K562 (cell line): Measurements from ENCODE around the gene AP3M1. TPM values are rescaled to one million over a fixed set of nuclear protein-coding genes. Genes with fewer than 3 reads are reported as not detected.

Experiments
- ARID1B ChIP-seq: fragments of 450-650 bp; IDR thresholded peaks from 2 replicates; pipeline ENCODE4 v1.6.1; 2016; ENCODE audit warnings: antibody characterized with exemption, mild to moderate bottlenecking, inconsistent platforms
- DPF2 ChIP-seq: fragments of 450-650 bp; IDR thresholded peaks from 2 replicates; pipeline ENCODE4 v1.6.1; 2016
- E2F8 ChIP-seq: fragments of 450-650 bp; IDR thresholded peaks from 2 replicates; pipeline ENCODE4 v1.7.1; 2018; ENCODE audit warnings: mild to moderate bottlenecking, low read depth; ENCODE audit not compliant: partially characterized antibody
- EGR1 ChIP-seq: fragments of 450-650 bp; conservative IDR thresholded peaks from 2 replicates; pipeline ENCODE4 v1.6.1; 2017; ENCODE audit warnings: mild to moderate bottlenecking
- HMBOX1 ChIP-seq: sonication (generic); IDR thresholded peaks from 2 replicates; pipeline ENCODE4 v1.6.1; 2016
- HSF4 ChIP-seq: fragments of 250-450 bp; sonication (Bioruptor Pico); IDR thresholded peaks from 2 replicates; pipeline ENCODE4 v2.1.2; 2022; ENCODE audit warnings: mild to moderate bottlenecking, moderate library complexity, borderline replicate concordance
- NFIX ChIP-seq: fragments of 250-450 bp; sonication (Bioruptor Pico); IDR thresholded peaks from 2 replicates; pipeline ENCODE4 v1.4.0; 2020; ENCODE audit warnings: low read depth, mild to moderate bottlenecking, moderate library complexity
- NR2F6 ChIP-seq: fragments of 450-650 bp; formaldehyde crosslinking; IDR thresholded peaks from 2 replicates; pipeline ENCODE4 v1.4.0; 2020; ENCODE audit warnings: mild to moderate bottlenecking
- NRF1 ChIP-seq, 2 experiments: fragments of 450-650 bp; IDR thresholded peaks in 1 of 2; conservative IDR thresholded peaks in 1 of 2; 2 replicates each; pipeline ENCODE4 v1.6.1; 2014; ENCODE audit warnings: mild to moderate bottlenecking in 2 of 2
- PHF8 ChIP-seq: fragments of 200-600 bp; sonication (generic); IDR thresholded peaks from 2 replicates; pipeline ENCODE4 v1.6.1; 2012; ENCODE audit warnings: mixed run types, mild to moderate bottlenecking, inconsistent platforms, low read length, moderate library complexity, borderline replicate concordance
- RBM14 ChIP-seq: fragments of 200-400 bp; formaldehyde crosslinking; IDR thresholded peaks from 2 replicates; pipeline ENCODE4 v1.6.1; 2018; ENCODE audit warnings: low read depth, mild to moderate bottlenecking, low read length, moderate library complexity, borderline replicate concordance; ENCODE audit not compliant: insufficient read depth
- THAP7 ChIP-seq: fragments of 250-450 bp; sonication (Bioruptor Pico); IDR thresholded peaks from 2 replicates; pipeline ENCODE4 v1.5.0; 2021
- ZNF3 ChIP-seq: fragments of 250-450 bp; sonication (Bioruptor Pico); IDR thresholded peaks from 2 replicates; pipeline ENCODE4 v1.5.0; 2021; ENCODE audit warnings: mild to moderate bottlenecking, moderate library complexity
- ZNF766 ChIP-seq: fragments of 200-800 bp; sonication (Bioruptor generic); conservative IDR thresholded peaks from 2 replicates; pipeline ENCODE4 v1.6.1; 2016; ENCODE audit warnings: missing genetic modification characterization, missing compliant biosample characterization
- ZSCAN32 ChIP-seq: fragments of 450-650 bp; formaldehyde crosslinking; IDR thresholded peaks from 2 replicates; pipeline ENCODE4 v1.4.0; 2020; ENCODE audit warnings: mild to moderate bottlenecking, moderate library complexity
- polyA plus RNA-seq, 8 experiments: library from polyadenylated mRNA; depleted of rRNA in 4 of 8; stranded (reverse) in 5 of 8; unstranded in 3 of 8; fragments of >200 nt; fragmentation: Nextera tagmentation in 2 of 8; fragmentation: Illumina TruSeq in 1 of 8; extraction: Ambion mirVana in 2 of 8; extraction: Trizol in 1 of 8; gene quantifications; 2 replicates each; pipeline versions ENCODE4 v1.2.1 to v1.2.3, GENCODE V29; 2011 to 2014; ENCODE audit warnings: inconsistent platforms in 1 of 8, missing spikeins in 1 of 8
- total RNA-seq, 7 experiments: library from RNA; depleted of rRNA in 6 of 7; stranded (reverse); fragments of >200 nt in 6 of 7; fragmentation: Illumina TruSeq in 2 of 7; extraction: Trizol in 2 of 7; gene quantifications; 2 replicates each; pipeline versions ENCODE4 v1.2.1 to v1.2.3, GENCODE V29; 2011 to 2021; ENCODE audit warnings: low replicate concordance in 1 of 7
- TF ChIP-seq, protein P1 (sequence below): fragments of 250-450 bp; sonication (Bioruptor Pico); IDR thresholded peaks from 2 replicates; pipeline ENCODE4 v1.8.0; 2022; ENCODE audit warnings: inconsistent platforms
- TF ChIP-seq, protein P2 (sequence below): sonication (generic); formaldehyde crosslinking; IDR thresholded peaks from 2 replicates; pipeline ENCODE4 v1.8.1; 2023; ENCODE audit warnings: mild to moderate bottlenecking, missing genetic modification reagents
- TF ChIP-seq, protein P3 (sequence below): fragments of 250-450 bp; sonication (Bioruptor Pico); IDR thresholded peaks from 2 replicates; pipeline ENCODE4 v1.9.0; 2021; ENCODE audit warnings: mild to moderate bottlenecking

The AP3M1 gene
- total and polyA plus RNA-seq, 9 of the 15 experiments (the other 6 are each of a cell fraction or from before 2014, with no cell fraction given), result 44.3 to 135 (median 67.6) TPM

DNA sequence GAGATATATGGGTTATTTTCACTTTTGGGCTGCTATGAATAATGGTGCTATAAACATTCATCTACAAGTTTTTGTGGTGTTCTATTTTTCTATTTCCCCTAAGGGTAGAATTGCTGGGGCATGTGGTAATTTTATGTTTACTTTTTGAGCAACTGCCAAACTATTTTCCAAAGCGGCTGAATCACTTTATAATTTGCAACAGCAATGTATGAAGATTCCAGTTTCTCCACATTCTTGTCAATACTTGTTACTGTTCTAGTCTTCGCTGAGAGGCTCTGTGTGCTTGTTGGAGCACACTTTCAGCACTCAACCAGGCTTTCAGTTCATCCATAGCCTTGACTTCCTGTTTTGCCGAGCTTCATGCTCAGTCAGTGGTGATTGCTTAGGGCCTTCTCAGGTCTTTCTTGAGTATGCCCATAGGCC, 39.4 kb upstream of the AP3M1 start (continued):
- TF ChIP-seq NRF1 (conservative IDR thresholded peaks at IDR 0.05 in 1 of 2, IDR thresholded peaks at IDR 0.05 in 1 of 2) (0 out of 4 replicates have a peak, but pooled peaks of 1 of the 2 experiments have one; percentile 21), ZNF766 (CRISPR knock-in tag) (no peak), ZSCAN32 (no peak), RBM14 (no peak), ZNF3 (no peak), E2F8 (no peak), HSF4 (no peak), THAP7 (CRISPR knock-in tag) (no peak), NR2F6 (CRISPR knock-in tag) (no peak), NFIX (CRISPR knock-in tag) (no peak), DPF2 (no peak; the same call in 1 of the 2 replicates), HMBOX1 (0 out of 2 replicates have a peak, but pooled peaks have one; percentile 30), PHF8 (no peak; the same call in 1 of the 2 replicates), ARID1B (no peak; the same call in 1 of the 2 replicates), EGR1 (no peak)
- TF ChIP-seq, protein P1, sequence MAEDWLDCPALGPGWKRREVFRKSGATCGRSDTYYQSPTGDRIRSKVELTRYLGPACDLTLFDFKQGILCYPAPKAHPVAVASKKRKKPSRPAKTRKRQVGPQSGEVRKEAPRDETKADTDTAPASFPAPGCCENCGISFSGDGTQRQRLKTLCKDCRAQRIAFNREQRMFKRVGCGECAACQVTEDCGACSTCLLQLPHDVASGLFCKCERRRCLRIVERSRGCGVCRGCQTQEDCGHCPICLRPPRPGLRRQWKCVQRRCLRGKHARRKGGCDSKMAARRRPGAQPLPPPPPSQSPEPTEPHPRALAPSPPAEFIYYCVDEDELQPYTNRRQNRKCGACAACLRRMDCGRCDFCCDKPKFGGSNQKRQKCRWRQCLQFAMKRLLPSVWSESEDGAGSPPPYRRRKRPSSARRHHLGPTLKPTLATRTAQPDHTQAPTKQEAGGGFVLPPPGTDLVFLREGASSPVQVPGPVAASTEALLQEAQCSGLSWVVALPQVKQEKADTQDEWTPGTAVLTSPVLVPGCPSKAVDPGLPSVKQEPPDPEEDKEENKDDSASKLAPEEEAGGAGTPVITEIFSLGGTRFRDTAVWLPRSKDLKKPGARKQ (CRISPR knock-in tag), result no peak
- TF ChIP-seq, protein P2, sequence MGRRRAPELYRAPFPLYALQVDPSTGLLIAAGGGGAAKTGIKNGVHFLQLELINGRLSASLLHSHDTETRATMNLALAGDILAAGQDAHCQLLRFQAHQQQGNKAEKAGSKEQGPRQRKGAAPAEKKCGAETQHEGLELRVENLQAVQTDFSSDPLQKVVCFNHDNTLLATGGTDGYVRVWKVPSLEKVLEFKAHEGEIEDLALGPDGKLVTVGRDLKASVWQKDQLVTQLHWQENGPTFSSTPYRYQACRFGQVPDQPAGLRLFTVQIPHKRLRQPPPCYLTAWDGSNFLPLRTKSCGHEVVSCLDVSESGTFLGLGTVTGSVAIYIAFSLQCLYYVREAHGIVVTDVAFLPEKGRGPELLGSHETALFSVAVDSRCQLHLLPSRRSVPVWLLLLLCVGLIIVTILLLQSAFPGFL (CRISPR knock-in tag), result no peak
- TF ChIP-seq, protein P3, sequence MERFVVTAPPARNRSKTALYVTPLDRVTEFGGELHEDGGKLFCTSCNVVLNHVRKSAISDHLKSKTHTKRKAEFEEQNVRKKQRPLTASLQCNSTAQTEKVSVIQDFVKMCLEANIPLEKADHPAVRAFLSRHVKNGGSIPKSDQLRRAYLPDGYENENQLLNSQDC (CRISPR knock-in tag), result no peak
